HCT116 (cell line): ENCODE data around the gene NSMF. TPM values are rescaled to one million over a fixed set of nuclear protein-coding genes. Genes with fewer than 3 reads are reported as not detected.

ENCODE experiments used
- ATAC-seq: fragments of 200-7000 bp; cut with Tn5 transposase; 2 replicates; pipeline ENCODE4 v1.9.1; 2020; ENCODE audit warnings: mild to moderate bottlenecking, moderate library complexity
- BruUV-seq: library from RNA; stranded (reverse); fragments of 400-500 nt; replicated peaks from 2 replicates; lab custom pipeline; 2021; lab: Mats Ljungman, UMichigan
- CTCF ChIA-PET: fragments of 300-600 bp; sonication (Branson Sonifier 250); formaldehyde crosslinking; loops from one replicate; lab custom pipeline; 2021; ENCODE audit warnings: antibody characterized with exemption; lab: Charles Lee
- POLR2A ChIA-PET: fragments of 300-600, 350-600 bp; sonication (Branson Sonifier 250); formaldehyde crosslinking; loops from one replicate; lab custom pipeline; 2021; ENCODE audit warnings: antibody characterized with exemption; lab: Charles Lee
- RAD21 ChIA-PET, 2 experiments: fragments of 300-600 bp; sonication (Branson Sonifier 250); formaldehyde crosslinking; loops; one replicate each; lab custom pipeline; 2023; ENCODE audit warnings: low total read pairs in 2 of 2; ENCODE audit not compliant: uncharacterized antibody in 2 of 2, unreplicated experiment in 2 of 2, low non-redundant PET in 1 of 2; lab: Charles Lee
- DNase-seq: peaks from one replicate; pipeline ENCODE4 v3.0.0-alpha.2; 2010; ENCODE audit warnings: low read depth, low spot score
- H2AFZ ChIP-seq: fragments of 200-600 bp; shearing (Covaris generic), sonication (generic); 2 replicates; pipeline ENCODE4 v1.6.1; 2017; ENCODE audit warnings: low read depth, mixed run types, mixed read lengths, antibody characterized with exemption, low read length; ENCODE audit not compliant: poor library complexity, severe bottlenecking
- H3K27ac ChIP-seq: 2 replicates; pipeline ENCODE4 v1.5.1; 2012; ENCODE audit warnings: low read depth, low read length
- H3K27me3 ChIP-seq: fragments of 200-600 bp; sonication (generic); 2 replicates; pipeline ENCODE4 v1.6.1; 2016; ENCODE audit warnings: mixed run types, low read length, mixed read lengths; ENCODE audit not compliant: insufficient read depth
- H3K36me3 ChIP-seq, 2 experiments: fragments of 200-500 bp in 1 of 2; fragments of 200-600 bp in 1 of 2; sonication (Bioruptor generic) in 1 of 2; sonication (generic) in 1 of 2; 2 replicates each; pipeline versions ENCODE4 v1.5.1 to v1.6.1; 2014 to 2016; ENCODE audit warnings: low read length in 2 of 2, inconsistent platforms in 1 of 2, mixed read lengths in 1 of 2, mixed run types in 1 of 2; ENCODE audit not compliant: insufficient read depth in 2 of 2, control insufficient read depth in 1 of 2
- H3K4me1 ChIP-seq, 2 experiments: fragments of 200-600 bp in 1 of 2; sonication (generic) in 1 of 2; 2 replicates each; pipeline versions ENCODE4 v1.5.1 to v1.6.1; 2012 to 2017; ENCODE audit warnings: low read length in 2 of 2, inconsistent platforms in 1 of 2, mild to moderate bottlenecking in 1 of 2, mixed read lengths in 1 of 2, mixed run types in 1 of 2, moderate library complexity in 1 of 2; ENCODE audit not compliant: insufficient read depth in 2 of 2, control insufficient read depth in 1 of 2
- H3K4me2 ChIP-seq: fragments of 200-600 bp; sonication (generic); 2 replicates; pipeline ENCODE4 v1.6.1; 2017; ENCODE audit warnings: mixed run types, low read length, mixed read lengths
- H3K4me3 ChIP-seq, 2 experiments: fragments of 200-600 bp in 1 of 2; sonication (generic) in 1 of 2; replicated peaks in 1 of 2; 2 replicates each; pipeline ENCODE4 v1.5.1; 2011 to 2016; ENCODE audit warnings: low read length in 2 of 2, control low read depth in 1 of 2, low read depth in 1 of 2, mild to moderate bottlenecking in 1 of 2, mixed read lengths in 1 of 2, mixed run types in 1 of 2
- H3K79me2 ChIP-seq: fragments of 200-600 bp; sonication (generic); 2 replicates; pipeline ENCODE4 v1.6.1; 2017; ENCODE audit warnings: mild to moderate bottlenecking, mixed run types, low read length, moderate library complexity, mixed read lengths; ENCODE audit not compliant: insufficient read depth
- H3K9ac ChIP-seq: fragments of 200-600 bp; sonication (generic); 2 replicates; pipeline ENCODE4 v1.6.1; 2016; ENCODE audit warnings: low read length, mixed read lengths
- H3K9me2 ChIP-seq: fragments of 200-600 bp; sonication (generic), shearing (Covaris generic); 2 replicates; pipeline ENCODE4 v1.6.1; 2017; ENCODE audit warnings: mixed run types, mild to moderate bottlenecking, moderate library complexity; ENCODE audit not compliant: insufficient read depth
- H3K9me3 ChIP-seq, 2 experiments: fragments of 200-500 bp in 1 of 2; fragments of 200-600 bp in 1 of 2; sonication (Bioruptor generic) in 1 of 2; sonication (generic) in 1 of 2; 2 replicates each; pipeline ENCODE4 v1.6.1; 2014 to 2017; ENCODE audit warnings: low read length in 2 of 2, mixed read lengths in 2 of 2, inconsistent platforms in 1 of 2, low read depth in 1 of 2, mild to moderate bottlenecking in 1 of 2, mixed run types in 1 of 2, moderate library complexity in 1 of 2; ENCODE audit not compliant: control insufficient read depth in 1 of 2, insufficient read depth in 1 of 2
- H4K20me1 ChIP-seq: fragments of 200-600 bp; sonication (generic), shearing (Covaris generic); 2 replicates; pipeline ENCODE4 v1.6.1; 2017; ENCODE audit warnings: mixed run types, mild to moderate bottlenecking, moderate library complexity; ENCODE audit not compliant: insufficient read depth
- CEBPB ChIP-seq: IDR thresholded peaks from 2 replicates; pipeline ENCODE4 v1.6.1; 2012; ENCODE audit warnings: low read depth
- EZH2 ChIP-seq: fragments of 200-600 bp; sonication (generic); IDR thresholded peaks from 2 replicates; pipeline ENCODE4 v1.6.1; 2017; ENCODE audit warnings: antibody characterized with exemption, mixed run types
- FOSL1 ChIP-seq: IDR thresholded peaks from 2 replicates; pipeline ENCODE4 v1.6.1; 2012; ENCODE audit warnings: low read depth
- JUND ChIP-seq: IDR thresholded peaks from 2 replicates; pipeline ENCODE4 v1.6.1; 2012
- POLR2A ChIP-seq: IDR thresholded peaks from 2 replicates; pipeline ENCODE4 v1.7.0; 2011; ENCODE audit warnings: borderline replicate concordance; ENCODE audit not compliant: insufficient read depth, insufficient read length; ENCODE audit errors: extremely low read depth
- POLR2AphosphoS5 ChIP-seq: IDR thresholded peaks from 2 replicates; pipeline ENCODE4 v1.6.1; 2011; ENCODE audit warnings: mild to moderate bottlenecking, low read depth, low read length, moderate library complexity
- RAD21 ChIP-seq: IDR thresholded peaks from 2 replicates; pipeline ENCODE4 v1.6.1; 2012; ENCODE audit warnings: low read depth, mild to moderate bottlenecking
- REST ChIP-seq: IDR thresholded peaks from 2 replicates; pipeline ENCODE4 v1.6.1; 2012; ENCODE audit warnings: low read depth
- SP1 ChIP-seq: IDR thresholded peaks from 2 replicates; pipeline ENCODE4 v1.6.1; 2012; ENCODE audit warnings: low read depth
- SRF ChIP-seq: IDR thresholded peaks from 2 replicates; pipeline ENCODE4 v1.6.1; 2012; ENCODE audit warnings: low read depth
- ZBTB33 ChIP-seq: IDR thresholded peaks from 2 replicates; pipeline ENCODE4 v1.6.1; 2011; ENCODE audit warnings: mild to moderate bottlenecking, low read length, moderate library complexity; ENCODE audit not compliant: insufficient replicate concordance; ENCODE audit errors: extremely low read depth
- ZFX ChIP-seq: fragments of 450-650 bp; IDR thresholded peaks from 2 replicates; pipeline ENCODE4 v1.6.1; 2017
- ZNF274 ChIP-seq: fragments of 200-500 bp; sonication (Bioruptor generic); IDR thresholded peaks from 2 replicates; pipeline ENCODE4 v1.6.1; 2014; ENCODE audit warnings: mild to moderate bottlenecking, low read depth, low read length, inconsistent platforms
- intact Hi-C: fragments of 100-400 bp; cut with micrococcal nuclease; formaldehyde crosslinking; loops from 2 replicates; pipeline ENCODE4 v1.10.0; 2022
- total RNA-seq: library from RNA; stranded (reverse); gene quantifications from one replicate; pipeline ENCODE4 v1.2.1, GENCODE V29; 2021; ENCODE audit not compliant: unreplicated experiment
- TF ChIP-seq, protein P1 (sequence below), 3 experiments: fragments of 200-600 bp in 1 of 3; sonication (generic) in 1 of 3; IDR thresholded peaks in 2 of 3; conservative IDR thresholded peaks in 1 of 3; 2 replicates each; pipeline ENCODE4 v1.5.1; 2012 to 2017; ENCODE audit warnings: low read depth in 2 of 3, low read length in 2 of 3, antibody characterized with exemption in 1 of 3, borderline replicate concordance in 1 of 3, control low read depth in 1 of 3, mild to moderate bottlenecking in 1 of 3, mixed read lengths in 1 of 3, mixed run types in 1 of 3, moderate library complexity in 1 of 3; ENCODE audit not compliant: insufficient read depth in 1 of 3

The NSMF gene
- total RNA-seq, 1 experiment from 2014 or later, result 81.9 TPM

DNA sequence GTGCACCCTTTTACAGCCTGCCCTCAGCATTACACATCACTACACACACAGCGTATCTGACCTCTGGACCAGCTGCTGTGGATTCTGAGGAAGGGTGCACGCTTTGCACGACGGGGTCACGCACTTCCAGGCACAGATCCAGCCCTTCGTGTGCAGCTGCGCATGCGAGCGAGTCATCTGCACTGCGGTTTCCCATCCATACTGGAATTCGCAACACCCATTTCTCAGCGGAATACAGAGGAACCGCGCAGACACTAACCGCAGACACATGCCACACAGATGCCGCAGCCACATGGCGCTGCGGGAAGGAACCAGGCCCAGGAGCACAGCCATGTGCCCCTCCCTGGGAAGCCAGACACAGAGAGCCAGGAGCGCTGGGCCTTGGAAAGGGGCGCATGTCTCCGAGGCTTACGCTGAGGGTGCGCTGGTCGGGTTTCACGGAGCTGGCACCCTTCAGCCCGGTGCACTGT, 47.6 kb upstream of the NSMF start:
- no peak overlapping the region for H3K9ac ChIP-seq
- no peaks in the 10 kb centered on the region for H3K79me2 ChIP-seq
- RAD21 ChIA-PET, result no interaction called here
- ATAC-seq (no peak), DNase-seq (no peak)
- no peaks in the 10 kb centered on the region for H3K4me1 ChIP-seq
- no peak overlapping the region for H3K4me3 ChIP-seq
- H4K20me1 ChIP-seq, result no peaks in the 10 kb centered on the region
- no peak overlapping the region for H2AFZ ChIP-seq
- H3K36me3 ChIP-seq, result no peaks in the 10 kb centered on the region
- H3K9me2 ChIP-seq, result no peaks in the 10 kb centered on the region
- no peaks in the 10 kb centered on the region for H3K27me3 ChIP-seq
- intact Hi-C loops, result no loop called here
- no TSS peak for BruUV-seq
- H3K9me3 ChIP-seq, result no peaks in the 10 kb centered on the region
- H3K4me2 ChIP-seq, result no peak overlapping the region
- CTCF ChIA-PET, result no interaction called here
- POLR2A ChIA-PET, result no interaction called here
- H3K27ac ChIP-seq, result no peak overlapping the region
- no peak for TF ChIP-seq ZNF274
- no peak for TF ChIP-seq ZBTB33
- no peak for TF ChIP-seq SP1
- TF ChIP-seq SRF, result no peak
- no peak for TF ChIP-seq POLR2AphosphoS5
- no peak for TF ChIP-seq JUND
- TF ChIP-seq CEBPB, result no peak
- TF ChIP-seq FOSL1, result no peak
- no peak for TF ChIP-seq ZFX
- TF ChIP-seq REST, result no peak
- no peak for TF ChIP-seq RAD21
- TF ChIP-seq, protein P1, sequence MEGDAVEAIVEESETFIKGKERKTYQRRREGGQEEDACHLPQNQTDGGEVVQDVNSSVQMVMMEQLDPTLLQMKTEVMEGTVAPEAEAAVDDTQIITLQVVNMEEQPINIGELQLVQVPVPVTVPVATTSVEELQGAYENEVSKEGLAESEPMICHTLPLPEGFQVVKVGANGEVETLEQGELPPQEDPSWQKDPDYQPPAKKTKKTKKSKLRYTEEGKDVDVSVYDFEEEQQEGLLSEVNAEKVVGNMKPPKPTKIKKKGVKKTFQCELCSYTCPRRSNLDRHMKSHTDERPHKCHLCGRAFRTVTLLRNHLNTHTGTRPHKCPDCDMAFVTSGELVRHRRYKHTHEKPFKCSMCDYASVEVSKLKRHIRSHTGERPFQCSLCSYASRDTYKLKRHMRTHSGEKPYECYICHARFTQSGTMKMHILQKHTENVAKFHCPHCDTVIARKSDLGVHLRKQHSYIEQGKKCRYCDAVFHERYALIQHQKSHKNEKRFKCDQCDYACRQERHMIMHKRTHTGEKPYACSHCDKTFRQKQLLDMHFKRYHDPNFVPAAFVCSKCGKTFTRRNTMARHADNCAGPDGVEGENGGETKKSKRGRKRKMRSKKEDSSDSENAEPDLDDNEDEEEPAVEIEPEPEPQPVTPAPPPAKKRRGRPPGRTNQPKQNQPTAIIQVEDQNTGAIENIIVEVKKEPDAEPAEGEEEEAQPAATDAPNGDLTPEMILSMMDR (IDR thresholded peaks at IDR 0.05 in 2 of 3, conservative IDR thresholded peaks at IDR 0.05 in 1 of 3; ENCODE audit: borderline replicate concordance in 1 of 3, insufficient read depth in 1 of 3, low read depth in 2 of 3, low read length in 2 of 3), result no peak
- no peak for TF ChIP-seq EZH2
- TF ChIP-seq POLR2A, result no peak
- TF ChIP-seq, all 23 proteins: peak for 0
